GM21786 (cell line): ENCODE results near the gene SYNE4.
"Not testable (repeated sequence)": the region's sequence is repeated elsewhere in the genome, so short reads cannot be mapped to it uniquely, and the experiment has no call there.

Experiments
- ATAC-seq: cut with Tn5 transposase; IDR thresholded peaks from one replicate; pipeline ENCODE4 v1.9.1; 2021; ENCODE audit not compliant: unreplicated experiment

SYNE4 gene

GRCh38 chr19:35990771-35991730 is 17.6 kb downstream of the SYNE4 start:
- ATAC-seq: no peak

DNA sequence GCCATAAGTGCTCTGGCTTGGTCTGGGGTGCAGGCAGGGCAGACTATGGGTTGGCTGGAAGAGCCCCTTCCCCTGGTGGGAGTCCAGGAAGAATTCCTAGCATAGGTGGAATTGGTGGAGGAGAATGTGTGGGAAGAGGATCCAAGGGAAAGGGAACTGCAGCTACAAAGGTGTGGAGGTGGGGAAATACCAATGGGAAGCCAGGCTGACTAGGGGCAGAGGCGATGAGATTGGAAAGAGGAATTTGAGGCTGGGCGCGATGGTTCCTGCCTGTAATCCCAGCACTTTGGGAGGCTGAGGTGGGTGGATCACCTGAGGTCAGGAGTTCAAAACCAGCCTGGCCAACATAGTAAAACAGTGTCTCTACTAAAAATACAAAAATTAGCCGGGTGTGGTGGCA is 18.5 kb downstream of the SYNE4 start:
- ATAC-seq: no peak

DNA sequence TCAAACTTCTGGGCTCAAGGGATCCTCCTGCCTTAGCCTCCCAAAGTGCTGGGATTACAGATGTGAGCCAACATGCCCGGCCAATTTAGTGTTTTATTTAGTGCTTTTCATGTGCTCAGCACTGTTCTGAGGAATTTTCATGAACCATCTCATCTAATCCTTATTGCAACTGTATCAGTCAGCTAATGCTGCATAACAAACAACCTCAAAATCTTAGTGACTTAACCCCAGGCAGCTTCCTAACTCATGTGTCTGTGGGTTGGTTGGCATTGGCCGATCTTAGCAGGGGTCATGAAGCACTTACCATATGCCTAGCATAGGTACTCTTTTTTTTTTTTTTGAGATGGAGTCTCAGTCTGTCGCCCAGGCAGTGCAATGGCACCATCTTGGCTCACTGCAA is 19.8 kb downstream of the SYNE4 start:
- no peak for ATAC-seq

- ATAC-seq: no peak
Observed at GRCh38 chr19:35987571-35987896, 21.1 kb downstream of the SYNE4 start.

DNA sequence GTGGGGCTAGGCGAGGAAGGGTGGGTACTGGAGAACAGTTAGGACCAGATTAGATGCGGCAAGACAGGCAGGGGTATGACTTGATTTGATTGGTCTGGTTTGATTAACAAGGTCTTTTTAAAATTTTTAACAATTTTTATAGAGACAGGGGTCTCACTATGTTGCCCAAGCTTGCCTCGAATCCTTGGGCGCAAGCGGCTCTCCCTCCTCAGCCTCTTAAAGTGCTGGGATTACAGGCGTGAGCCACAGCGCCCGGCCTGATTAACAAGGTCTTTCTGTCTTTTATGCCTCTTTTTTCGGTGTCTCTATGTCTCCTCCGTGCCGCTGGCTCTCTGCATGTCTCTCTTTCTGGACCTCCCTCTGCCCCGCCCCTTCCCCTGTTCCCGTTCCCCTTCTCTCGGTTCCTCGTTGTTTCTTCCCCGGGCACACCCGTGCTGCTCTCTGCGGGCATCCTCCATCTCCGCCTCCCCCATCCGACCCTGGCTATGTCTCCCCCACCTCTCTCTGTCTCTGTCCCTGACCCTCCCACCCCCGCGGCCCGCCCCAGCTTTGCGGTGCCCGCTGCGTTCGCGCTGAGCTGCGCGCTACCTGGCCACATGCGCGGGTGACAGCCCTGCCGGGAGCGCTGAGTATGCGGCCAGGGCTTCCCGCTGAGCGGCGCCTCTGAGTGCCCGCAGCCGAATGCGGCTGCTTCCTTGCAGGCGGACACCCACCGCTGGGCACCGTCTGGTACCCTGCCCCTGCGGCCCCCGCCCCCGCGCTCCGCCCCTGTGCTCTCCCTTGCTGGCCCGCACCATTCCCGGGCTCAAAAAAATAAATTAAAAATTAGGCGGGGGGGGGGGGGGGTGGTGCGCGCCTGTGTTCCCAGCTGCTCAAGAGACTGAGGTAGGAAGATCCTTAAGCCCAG is 21.7 kb downstream of the SYNE4 start:
- ATAC-seq: no peak

- ATAC-seq: no peak
Observed at GRCh38 chr19:35986111-35986510, 22.5 kb downstream of the SYNE4 start.

DNA sequence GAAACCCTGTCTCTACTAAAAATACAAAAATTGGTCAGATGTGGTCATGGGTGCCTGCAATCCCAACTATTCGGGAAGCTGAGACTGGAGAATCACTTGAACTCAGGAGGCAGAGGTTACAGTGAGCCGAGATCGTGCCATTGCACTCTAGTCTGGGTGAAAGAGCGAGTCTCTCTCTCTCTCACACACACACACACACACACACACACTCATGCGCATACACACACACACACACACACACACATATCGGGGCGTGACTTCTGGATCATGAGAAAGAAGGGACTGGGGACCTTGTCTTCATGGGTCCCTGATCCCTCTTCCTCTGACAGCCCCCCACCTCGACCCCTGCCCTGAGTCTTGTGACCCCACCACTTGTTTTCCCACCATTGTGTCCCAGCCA is 25.4 kb downstream of the SYNE4 start:
- no peak for ATAC-seq

DNA sequence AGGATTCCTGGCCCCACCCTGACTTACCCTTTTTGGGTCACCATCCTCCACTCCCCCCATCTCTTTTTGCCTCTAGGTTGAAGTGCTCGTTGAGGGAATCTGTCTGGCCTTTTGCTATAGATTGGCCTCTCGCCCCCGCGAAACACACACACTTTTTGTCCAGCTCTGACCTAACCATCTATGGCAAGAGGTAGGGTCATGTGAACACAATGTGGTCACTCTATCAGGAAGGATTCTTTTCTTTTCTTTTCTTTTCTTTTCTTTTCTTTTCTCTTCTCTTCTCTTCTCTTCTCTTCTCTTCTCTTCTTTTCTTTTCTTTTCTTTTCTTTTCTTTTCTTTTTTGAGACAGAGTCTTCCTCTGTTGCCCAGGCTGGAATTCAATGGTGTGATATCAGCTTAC is 27.6 kb downstream of the SYNE4 start:
- not testable (repeated sequence) for ATAC-seq

- no peak for ATAC-seq
Observed at GRCh38 chr19:35978832-35979365, 29.7 kb downstream of the SYNE4 start.

GRCh38 chr19:35978271-35978670 is 30.3 kb downstream of the SYNE4 start:
- no peak for ATAC-seq

GRCh38 chr19:35977446-35978222 is 31.0 kb downstream of the SYNE4 start:
- ATAC-seq: no peak

- no peak for ATAC-seq
Observed at GRCh38 chr19:35975608-35976214, 32.9 kb downstream of the SYNE4 start.

DNA sequence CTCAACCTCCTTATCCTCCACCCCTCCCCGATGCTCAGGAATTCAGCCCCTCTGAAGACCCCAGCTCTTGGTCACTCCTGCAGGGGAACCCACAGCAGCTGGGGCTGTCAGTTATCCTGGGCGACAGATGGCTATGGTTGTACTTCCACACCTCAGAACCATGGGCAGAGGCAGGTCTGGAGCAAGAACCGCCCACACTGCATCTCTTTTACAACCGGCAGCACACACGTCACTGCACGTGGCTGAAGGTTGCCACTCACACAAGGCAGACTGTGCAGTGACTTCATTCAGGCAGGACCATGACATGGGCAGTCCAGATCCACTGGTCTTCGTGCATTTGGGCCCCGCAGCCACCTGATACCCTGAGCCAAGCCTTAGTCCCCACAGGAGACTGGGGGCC is 35.1 kb downstream of the SYNE4 start:
- no peak for ATAC-seq

DNA sequence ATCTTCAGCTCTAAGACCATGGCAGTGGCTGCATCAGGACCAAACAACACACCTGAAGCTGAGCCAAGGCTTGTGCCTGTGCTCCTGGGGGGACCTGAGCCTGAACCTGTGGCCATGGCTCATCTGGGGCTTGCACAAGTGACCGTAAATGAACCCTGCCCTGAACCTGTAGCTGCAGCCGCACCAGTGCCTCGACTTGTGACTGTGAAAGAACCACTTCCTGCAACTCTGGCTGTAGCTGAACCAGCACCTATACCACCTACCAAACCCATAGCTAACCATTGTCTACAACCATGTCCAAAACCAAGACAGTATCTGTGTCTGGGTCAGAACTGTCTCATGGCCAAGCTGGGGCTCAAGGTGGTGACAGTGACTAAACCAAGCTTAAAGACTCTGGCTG is 41.8 kb downstream of the SYNE4 start:
- no peak for ATAC-seq

- no peak for ATAC-seq
Observed at GRCh38 chr19:35963514-35963913, 45.1 kb downstream of the SYNE4 start.

GRCh38 chr19:35960432-35960972 is 48.1 kb downstream of the SYNE4 start:
- ATAC-seq: no peak

DNA sequence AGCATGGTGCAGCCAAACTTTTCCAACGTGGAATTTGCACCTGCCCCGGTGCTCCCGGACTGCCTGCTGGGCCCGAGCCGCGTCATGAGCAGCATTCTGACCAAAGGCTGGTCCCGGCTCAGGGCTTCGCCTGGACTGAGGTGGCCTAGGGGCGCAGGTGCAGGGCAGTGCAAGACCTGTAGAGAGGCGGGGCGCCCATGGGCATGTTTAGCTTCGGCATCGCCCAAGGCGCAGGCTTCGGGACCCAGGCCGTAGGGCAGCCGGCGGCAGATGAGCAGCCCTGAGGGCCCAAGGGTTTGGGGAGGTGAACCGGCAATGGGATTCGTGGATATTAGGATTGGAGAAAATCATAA is 48.7 kb downstream of the SYNE4 start:
- ATAC-seq: no peak

DNA sequence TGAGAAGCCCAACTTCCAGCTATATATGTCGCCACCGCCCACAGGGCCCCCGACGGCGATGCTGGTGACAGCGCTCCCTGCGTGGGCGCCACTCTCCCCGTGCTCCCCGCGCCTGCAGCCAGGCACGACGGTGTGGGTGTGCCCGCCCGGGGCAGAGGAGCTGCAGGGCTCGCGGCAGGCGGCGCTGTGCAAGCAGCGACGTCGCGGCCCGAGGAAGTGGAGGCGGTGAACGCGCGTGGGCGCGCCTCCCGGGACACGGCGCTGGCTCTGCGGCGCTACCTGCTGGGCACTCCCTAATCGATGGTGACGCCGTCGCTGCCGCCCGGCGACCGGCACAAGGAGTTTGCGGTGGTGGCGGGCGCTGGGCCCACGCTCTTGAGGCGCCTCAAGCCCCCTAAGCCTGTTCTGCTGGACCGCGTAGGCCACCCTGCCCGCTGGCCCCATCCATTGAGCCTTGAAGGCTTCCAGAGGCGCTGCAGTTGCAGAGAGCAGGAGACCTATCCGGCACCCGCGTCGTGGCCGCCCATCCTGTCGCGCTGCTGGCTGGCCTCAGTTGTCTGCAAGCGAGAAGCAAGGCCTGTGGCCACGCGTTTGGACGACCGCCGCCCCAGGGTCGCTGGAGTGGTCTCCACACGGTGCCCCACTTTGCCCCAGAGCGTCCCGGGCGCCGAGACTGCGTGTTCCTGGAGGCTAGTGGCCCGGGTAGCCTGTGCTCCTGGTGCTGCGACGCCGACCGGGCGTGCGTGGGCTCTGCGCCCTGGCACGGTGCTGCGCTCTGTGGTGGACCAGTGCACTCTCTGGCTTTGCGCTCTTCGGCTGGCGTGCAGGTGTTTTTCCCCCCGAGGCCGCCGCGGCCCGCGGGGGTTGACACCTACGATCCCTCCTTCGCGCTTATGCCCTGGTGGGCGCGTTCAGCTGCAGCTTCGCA is 49.3 kb downstream of the SYNE4 start:
- no peak for ATAC-seq

GRCh38 chr19:35958660-35959039 is 50.0 kb downstream of the SYNE4 start:
- no peak for ATAC-seq
